Measurements from ENCODE around the gene ZNF43. TPM values are rescaled to one million over a fixed set of nuclear protein-coding genes. Genes with fewer than 3 reads are reported as not detected.
"Not testable (repeated sequence)": the region's sequence is repeated elsewhere in the genome, so short reads cannot be mapped to it uniquely, and the experiment has no call there.

ZNF43 gene
- total and polyA plus RNA-seq, 2 donors (not counting 1 experiment from before 2014, with no cell fraction given) = 10.8 to 59.8 TPM

- Histone ChIP-seq H3K79me2 (ENCODE audit: control insufficient read depth, insufficient read depth, low read length) (no peaks in the 10 kb centered on the region), H3K4me3 (ENCODE audit: control extremely low read depth in 1 of 5, extremely low read depth in 1 of 5, insufficient read depth in 1 of 5, low read depth in 2 of 5, low read length in 4 of 5) (no peak overlapping the region), H3K9ac (ENCODE audit: low read length) (no peak overlapping the region), H2AFZ (ENCODE audit: insufficient read depth, low read depth, low read length, poor library complexity, severe bottlenecking) (no peak overlapping the region), H3K4me2 (replicated peaks; ENCODE audit: low read depth, low read length, poor library complexity, severe bottlenecking) (no peak overlapping the region), H3K36me3 (replicated peaks in 1 of 2; ENCODE audit: control extremely low read depth in 1 of 2, control insufficient read depth in 1 of 2, extremely low read depth in 1 of 2, insufficient read depth in 2 of 2, low read length in 1 of 2) (no peaks in the 10 kb centered on the region), H4K20me1 (ENCODE audit: control insufficient read depth, insufficient read depth, low read length, poor library complexity, severe bottlenecking) (no peaks in the 10 kb centered on the region), H3K4me1 (ENCODE audit: control insufficient read depth in 2 of 2, insufficient read depth in 2 of 2, low read length in 2 of 2) (no peaks in the 10 kb centered on the region), H3K27ac (ENCODE audit: low read length in 2 of 2) (no peak overlapping the region), H3K27me3 (replicated peaks in 1 of 4; ENCODE audit: control extremely low read depth in 1 of 4, control insufficient read depth in 3 of 4, insufficient read depth in 4 of 4, low read length in 3 of 4) (no peaks in the 10 kb centered on the region), H3K9me3 (ENCODE audit: control extremely low read depth in 1 of 3, control insufficient read depth in 2 of 3, insufficient read depth in 1 of 3, low read length in 2 of 3) (peaks cover 0 to 1% (median 0%) of the 10 kb centered on the region in 3 donors)
- DNase-seq = no peak
- Mint-ChIP-seq H3K27ac (no peak overlapping the region), H3K4me1 (no peaks in the 10 kb centered on the region), H3K9me3 (ENCODE audit: insufficient read depth) (no peaks in the 10 kb centered on the region), H3K4me3 (no peak overlapping the region), H3K27me3 (peaks cover 4% of the 10 kb centered on the region)
- ChIA-PET CTCF (no interaction called here), POLR2A (no interaction called here)
- no peak for TF ChIP-seq EZH2 (IDR thresholded peaks at IDR 0.05; ENCODE audit: borderline replicate concordance, insufficient read depth, low read depth, low read length, poor library complexity, severe bottlenecking)
- 78% methylated on average over 8 of the region's 10 CpGs for WGBS (ENCODE audit: insufficient coverage)
- intact Hi-C loops (cut with micrococcal nuclease) = no loop called here
- no peak for ATAC-seq (ENCODE audit: low read depth)
Measured at GRCh38 chr19:21883516-21883915, 47.5 kb upstream of the ZNF43 start.

DNA sequence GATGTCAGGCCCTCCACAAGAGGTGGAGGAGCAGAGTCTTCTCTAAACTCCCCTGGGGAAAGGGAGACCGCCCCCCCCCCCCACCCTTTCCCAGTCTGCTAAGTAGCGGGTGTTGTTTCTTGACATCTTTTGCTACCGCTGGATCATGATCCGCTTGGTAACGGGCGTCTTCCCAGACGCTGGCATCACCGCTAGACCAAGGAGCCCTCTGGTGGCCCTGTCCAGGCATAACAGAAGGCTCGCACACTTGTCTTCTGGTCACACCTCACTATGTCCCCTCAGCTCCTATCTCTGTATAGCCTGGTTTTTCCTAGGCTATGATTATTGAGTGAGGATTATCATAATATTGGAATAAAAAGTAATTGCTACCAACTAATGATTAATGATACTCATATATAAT lies 44.8 kb upstream of the ZNF43 start:
- H3K79me2 ChIP-seq (ENCODE audit: control insufficient read depth, insufficient read depth, low read length); POLR2A ChIA-PET; H3K4me1 Mint-ChIP-seq; H4K20me1 ChIP-seq (ENCODE audit: control insufficient read depth, insufficient read depth, low read length, poor library complexity, severe bottlenecking); ATAC-seq (ENCODE audit: low read depth); H3K27me3 ChIP-seq (replicated peaks in 1 of 4; ENCODE audit: control extremely low read depth in 1 of 4, control insufficient read depth in 3 of 4, insufficient read depth in 4 of 4, low read length in 3 of 4); H3K4me2 ChIP-seq (replicated peaks; ENCODE audit: low read depth, low read length, poor library complexity, severe bottlenecking); intact Hi-C loops (cut with micrococcal nuclease); H3K4me3 Mint-ChIP-seq; H2AFZ ChIP-seq (ENCODE audit: insufficient read depth, low read depth, low read length, poor library complexity, severe bottlenecking); H3K9ac ChIP-seq (ENCODE audit: low read length); H3K4me1 ChIP-seq (ENCODE audit: control insufficient read depth in 2 of 2, insufficient read depth in 2 of 2, low read length in 2 of 2); H3K27me3 Mint-ChIP-seq; H3K27ac ChIP-seq (ENCODE audit: low read length in 2 of 2); DNase-seq; H3K27ac Mint-ChIP-seq; CTCF ChIA-PET; H3K9me3 Mint-ChIP-seq (ENCODE audit: insufficient read depth); H3K4me3 ChIP-seq (ENCODE audit: control extremely low read depth in 1 of 5, extremely low read depth in 1 of 5, insufficient read depth in 1 of 5, low read depth in 2 of 5, low read length in 4 of 5); H3K36me3 ChIP-seq (replicated peaks in 1 of 2; ENCODE audit: control extremely low read depth in 1 of 2, control insufficient read depth in 1 of 2, extremely low read depth in 1 of 2, insufficient read depth in 2 of 2, low read length in 1 of 2); H3K9me3 ChIP-seq (ENCODE audit: control extremely low read depth in 1 of 3, control insufficient read depth in 2 of 3, insufficient read depth in 1 of 3, low read length in 2 of 3): not testable (repeated sequence)
- WGBS (ENCODE audit: insufficient coverage) = no CpG with 5 or more reads among the region's 9 CpGs
